Nephron progenitor cell (in vitro differentiated cells): ENCODE data around the gene TBC1D7.

Source experiments
- DNase-seq: peaks from one replicate; pipeline ENCODE4 v3.0.0; 2021
- H3K27ac Mint-ChIP-seq: 2 replicates; pipeline ENCODE4 v1.8.0; 2021; ENCODE audit warnings: mild to moderate bottlenecking, moderate library complexity, mixed read lengths
- H3K27me3 Mint-ChIP-seq: 2 replicates; pipeline ENCODE4 v1.8.0; 2021; ENCODE audit warnings: mild to moderate bottlenecking, low read depth, mixed read lengths; ENCODE audit not compliant: poor library complexity
- H3K36me3 Mint-ChIP-seq: 2 replicates; pipeline ENCODE4 v1.8.0; 2021; ENCODE audit warnings: low read depth, mixed read lengths
- H3K4me1 Mint-ChIP-seq: 2 replicates; pipeline ENCODE4 v1.8.0; 2021; ENCODE audit warnings: mixed read lengths
- H3K4me3 Mint-ChIP-seq: 2 replicates; pipeline ENCODE4 v1.8.0; 2021; ENCODE audit warnings: mild to moderate bottlenecking, moderate library complexity, mixed read lengths
- H3K9me3 Mint-ChIP-seq: 2 replicates; pipeline ENCODE4 v1.8.0; 2021; ENCODE audit warnings: mild to moderate bottlenecking, moderate library complexity, mixed read lengths
- CTCF ChIP-seq: fragments of 200-600 bp; sonication (generic); IDR thresholded peaks from 2 replicates; pipeline ENCODE4 v1.5.0; 2021; ENCODE audit warnings: antibody characterized with exemption

The TBC1D7 gene

DNA sequence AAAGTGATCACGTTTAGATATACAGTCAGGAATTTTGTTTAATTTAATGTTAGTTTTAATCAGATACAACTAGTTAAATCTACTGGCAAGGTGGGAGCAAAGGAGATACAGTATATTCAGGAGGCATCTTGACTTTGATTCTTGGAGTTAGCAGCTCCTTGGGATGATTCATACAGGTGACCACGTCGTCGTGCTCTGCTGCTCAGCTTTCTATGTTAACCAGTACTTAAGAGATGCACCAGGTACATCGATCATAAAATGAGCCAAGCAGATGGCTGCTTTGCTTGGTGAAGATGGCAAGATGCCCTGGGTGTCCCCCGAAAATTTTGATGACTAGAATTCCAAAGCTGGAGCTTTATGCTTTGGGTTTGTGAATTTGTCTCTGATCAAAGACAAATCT lies 64.7 kb downstream of the TBC1D7 start:
- H3K4me3 Mint-ChIP-seq: no peak overlapping the region
- no peak for TF ChIP-seq CTCF
- no peaks in the 10 kb centered on the region for H3K4me1 Mint-ChIP-seq
- peaks cover 13% of the 10 kb centered on the region for H3K27me3 Mint-ChIP-seq
- H3K27ac Mint-ChIP-seq: no peak overlapping the region
- no peak for DNase-seq
- peaks cover 21% of the 10 kb centered on the region for H3K36me3 Mint-ChIP-seq
- peaks cover 14% of the 10 kb centered on the region for H3K9me3 Mint-ChIP-seq

DNA sequence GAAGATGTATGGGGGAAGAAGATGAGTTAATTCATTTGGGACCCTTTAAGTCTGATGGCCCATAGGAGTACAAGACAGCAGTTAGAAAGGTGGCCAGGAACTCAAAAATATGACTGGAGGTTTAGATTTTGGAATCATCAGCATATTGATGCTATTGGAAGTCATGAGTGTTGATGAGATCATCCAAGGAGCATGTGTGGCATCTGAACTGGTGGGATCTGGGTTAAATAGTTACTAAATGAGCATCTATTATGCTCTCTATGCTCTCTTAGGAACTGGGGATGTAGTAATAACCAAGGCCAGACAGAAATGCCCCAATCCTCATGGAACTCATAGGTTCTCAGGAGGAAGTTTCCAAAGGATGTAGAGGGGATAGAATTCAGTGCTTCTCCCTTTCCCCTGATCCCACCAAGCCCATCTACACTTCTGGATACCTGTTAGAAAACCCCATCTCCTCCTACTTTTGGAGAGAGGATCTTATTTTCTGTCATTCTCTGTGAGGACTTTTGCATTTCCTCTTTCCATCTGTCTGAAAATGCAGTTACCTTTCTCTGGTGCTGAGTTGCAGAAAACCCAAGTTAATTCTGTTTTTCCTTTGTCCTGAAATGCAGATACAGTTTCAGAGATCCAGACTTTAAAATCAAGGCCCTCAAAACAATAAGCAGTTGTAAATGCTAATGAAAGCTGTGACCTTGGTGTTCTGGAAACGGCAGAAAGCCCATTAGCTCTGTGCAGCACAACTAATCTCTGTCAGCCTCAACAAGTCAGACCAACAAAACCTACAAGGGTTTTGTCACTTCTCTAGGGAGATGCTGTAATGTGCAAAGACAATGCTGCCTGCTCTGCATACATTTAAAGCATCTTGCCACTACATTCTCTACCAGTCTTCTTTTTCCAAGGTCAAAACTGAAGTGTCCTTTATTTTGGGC lies 65.8 kb downstream of the TBC1D7 start:
- no peak overlapping the region for H3K27ac Mint-ChIP-seq
- DNase-seq: no peak
- peaks cover 23% of the 10 kb centered on the region for H3K36me3 Mint-ChIP-seq
- no peaks in the 10 kb centered on the region for H3K4me1 Mint-ChIP-seq
- no peak for TF ChIP-seq CTCF
- no peak overlapping the region for H3K4me3 Mint-ChIP-seq
- H3K27me3 Mint-ChIP-seq: peaks cover 8% of the 10 kb centered on the region
- H3K9me3 Mint-ChIP-seq: peaks cover 14% of the 10 kb centered on the region

DNA sequence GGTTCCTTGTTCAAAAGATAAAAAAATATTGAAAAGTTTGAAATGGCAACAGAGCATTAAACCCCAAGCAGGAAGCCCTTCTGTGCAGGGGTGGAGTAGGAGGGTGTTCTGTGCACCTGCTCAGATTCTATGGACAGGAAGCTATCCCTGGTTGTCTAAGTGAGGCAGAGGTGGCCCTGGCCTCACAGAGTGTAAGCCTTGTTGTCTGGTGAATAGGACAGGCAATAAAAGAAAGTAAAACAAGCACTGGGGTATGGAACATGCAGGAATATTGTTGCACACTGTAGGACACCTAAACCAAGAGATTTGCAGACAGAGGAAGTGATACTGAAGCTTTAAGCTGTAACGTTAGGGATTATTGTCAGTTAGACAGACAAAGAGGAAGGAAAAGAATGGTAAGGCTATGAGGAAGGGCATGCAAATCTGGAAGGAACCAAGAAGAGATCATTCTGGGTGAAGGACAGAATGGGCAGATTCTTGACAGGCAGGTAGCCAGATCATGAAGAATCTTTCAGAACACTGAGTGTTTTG lies 66.8 kb downstream of the TBC1D7 start:
- Mint-ChIP-seq H3K9me3 (peaks cover 12% of the 10 kb centered on the region), H3K4me1 (no peaks in the 10 kb centered on the region), H3K4me3 (no peak overlapping the region), H3K36me3 (peaks cover 20% of the 10 kb centered on the region), H3K27ac (no peak overlapping the region), H3K27me3 (peaks cover 7% of the 10 kb centered on the region)
- no peak for DNase-seq
- TF ChIP-seq CTCF: no peak

DNA sequence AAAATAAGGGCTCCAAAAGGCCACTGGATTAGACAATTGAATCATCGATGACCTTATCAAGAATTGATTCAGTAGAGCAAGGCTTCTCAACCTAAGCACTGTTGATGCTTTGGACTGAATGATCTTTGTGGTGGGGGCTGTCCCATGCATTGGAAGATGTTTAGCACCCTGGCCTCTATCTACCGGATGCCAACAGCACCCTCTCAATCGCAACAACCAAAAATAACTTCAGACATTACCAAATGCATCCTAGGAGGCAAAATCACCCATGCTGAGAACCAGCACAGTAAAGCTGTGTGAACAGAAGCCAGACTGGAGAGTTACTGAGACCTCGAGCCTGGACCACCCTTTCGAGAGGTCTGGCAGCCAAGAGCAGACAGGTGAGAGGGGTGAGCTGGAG lies 67.5 kb downstream of the TBC1D7 start:
- peaks cover 7% of the 10 kb centered on the region for H3K27me3 Mint-ChIP-seq

DNA sequence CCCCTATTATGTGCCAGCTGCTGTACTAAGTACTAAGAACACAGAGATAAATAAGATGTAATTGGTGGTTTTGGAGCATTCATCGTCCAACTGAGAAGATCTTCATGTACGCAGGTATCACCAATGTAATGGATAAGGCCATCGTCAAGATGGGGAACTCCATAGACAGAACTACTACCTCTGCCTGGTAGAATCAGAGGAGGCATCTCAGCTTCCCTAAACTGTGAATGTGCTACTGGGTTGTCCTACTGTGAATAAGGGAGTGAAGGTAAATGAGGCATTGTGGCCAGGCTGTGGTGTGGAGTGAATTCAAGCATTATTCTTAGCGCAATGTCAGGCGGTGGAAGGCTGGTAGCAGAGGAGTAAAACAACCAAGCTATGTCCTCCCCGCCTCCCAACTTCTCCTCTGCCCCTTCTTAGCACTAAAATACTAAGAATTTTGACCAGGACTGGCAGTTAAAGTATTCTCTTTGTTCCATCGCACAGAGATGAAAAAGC lies 68.2 kb downstream of the TBC1D7 start:
- H3K36me3 Mint-ChIP-seq: peaks cover 15% of the 10 kb centered on the region
- no peak overlapping the region for H3K4me3 Mint-ChIP-seq
- peaks cover 8% of the 10 kb centered on the region for H3K9me3 Mint-ChIP-seq
- no peak overlapping the region for H3K27ac Mint-ChIP-seq
- H3K27me3 Mint-ChIP-seq: peaks cover 7% of the 10 kb centered on the region
- H3K4me1 Mint-ChIP-seq: no peaks in the 10 kb centered on the region
- DNase-seq: no peak
- TF ChIP-seq CTCF: no peak

More for the DNA sequence above, 67.5 kb downstream of the TBC1D7 start:
- Mint-ChIP-seq H3K36me3 (peaks cover 15% of the 10 kb centered on the region), H3K27ac (no peak overlapping the region), H3K9me3 (peaks cover 9% of the 10 kb centered on the region), H3K4me3 (no peak overlapping the region), H3K4me1 (no peaks in the 10 kb centered on the region)
- no peak for DNase-seq
- TF ChIP-seq CTCF: no peak
